GM12878 (cell line): ENCODE data around the gene THAP9. TPM values are rescaled to one million over a fixed set of nuclear protein-coding genes. Genes with fewer than 3 reads are reported as not detected.

Experiments
- ATAC-seq: fragments of 200-7000 bp; cut with Tn5 transposase; 3 replicates; pipeline ENCODE4 v1.9.1; 2020; ENCODE audit warnings: mild to moderate bottlenecking, moderate library complexity
- BruUV-seq: library from RNA; stranded (reverse); fragments of 400-500 nt; replicated peaks from 2 replicates; lab custom pipeline; 2021; lab: Mats Ljungman, UMichigan
- CTCF ChIA-PET: fragments of 300-600 bp; sonication (Branson Sonifier 250); formaldehyde crosslinking; extraction: SDS; loops from one replicate; lab custom pipeline; 2021; ENCODE audit warnings: inconsistent platforms; lab: Yijun Ruan, JAX
- POLR2A ChIA-PET: fragments of 350-600 bp; formaldehyde crosslinking; extraction: SDS; loops from one replicate; lab custom pipeline; 2021; ENCODE audit warnings: inconsistent platforms; lab: Charles Lee
- RAD21 ChIA-PET: fragments of 300-600 bp; sonication (Branson Sonifier 250); formaldehyde crosslinking; loops from one replicate; lab custom pipeline; 2023; ENCODE audit warnings: antibody characterized with exemption; ENCODE audit not compliant: unreplicated experiment; lab: Charles Lee
- SMC1A ChIA-PET: fragments of 300-600 bp; sonication (Branson Sonifier 250); formaldehyde crosslinking; loops from one replicate; lab custom pipeline; 2023; ENCODE audit not compliant: unreplicated experiment, uncharacterized antibody; lab: Charles Lee
- DNase-seq: peaks from one replicate; pipeline ENCODE4 v3.0.0-alpha.2; 2011; ENCODE audit warnings: low read depth, low spot score
- FAIRE-seq: peaks from 3 replicates; lab custom pipeline; 2011; peaks lifted over from hg19 to GRCh38; lab: Jason Lieb, UNC
- H2AFZ ChIP-seq: 2 replicates; pipeline ENCODE4 v1.6.0; 2011; ENCODE audit warnings: low read depth, low read length, control low read depth; ENCODE audit not compliant: control insufficient read depth
- H3K27ac ChIP-seq: 2 replicates; pipeline ENCODE4 v1.5.1; 2011; ENCODE audit warnings: control low read depth; ENCODE audit not compliant: control insufficient read depth, insufficient read depth
- H3K27me3 ChIP-seq, 2 experiments: replicated peaks in 1 of 2; 2 replicates each; pipeline versions ENCODE4 v1.6.0 to v1.6.1; 2011; ENCODE audit warnings: low read length in 1 of 2; ENCODE audit not compliant: control insufficient read depth in 2 of 2, insufficient read depth in 2 of 2
- H3K36me3 ChIP-seq, 2 experiments: 2 replicates each; pipeline ENCODE4 v1.5.1; 2011; ENCODE audit warnings: low read length in 1 of 2; ENCODE audit not compliant: control insufficient read depth in 2 of 2, insufficient read depth in 2 of 2
- H3K4me1 ChIP-seq: 2 replicates; pipeline ENCODE4 v1.6.1; 2011; ENCODE audit warnings: mild to moderate bottlenecking, low read length, moderate library complexity, mixed read lengths; ENCODE audit not compliant: control insufficient read depth, insufficient read depth
- H3K4me2 ChIP-seq: 2 replicates; pipeline ENCODE4 v1.6.0; 2011; ENCODE audit warnings: control low read depth; ENCODE audit not compliant: control insufficient read depth, insufficient read depth
- H3K4me3 ChIP-seq: fragments of 200-600 bp; sonication (generic); 2 replicates; pipeline ENCODE4 v1.5.1; 2016
- H3K79me2 ChIP-seq: 2 replicates; pipeline ENCODE4 v1.6.0; 2011; ENCODE audit warnings: low read length; ENCODE audit not compliant: control insufficient read depth, insufficient read depth
- H3K9ac ChIP-seq: 2 replicates; pipeline ENCODE4 v1.8.0; 2011; ENCODE audit warnings: low read length, control low read depth, mixed read lengths; ENCODE audit not compliant: control insufficient read depth, insufficient read depth
- H3K9me3 ChIP-seq: replicated peaks from 3 replicates; pipeline ENCODE4 v1.5.1; 2011; ENCODE audit warnings: mild to moderate bottlenecking, low read length; ENCODE audit not compliant: control insufficient read depth, insufficient read depth
- H4K20me1 ChIP-seq: 2 replicates; pipeline ENCODE4 v1.6.0; 2011; ENCODE audit not compliant: control insufficient read depth, insufficient read depth
- ASH2L ChIP-seq: fragments of 300-600, 200-600 bp; sonication (generic); IDR thresholded peaks from 2 replicates; pipeline ENCODE4 v1.6.1; 2017; ENCODE audit warnings: low read depth, mild to moderate bottlenecking, borderline replicate concordance
- ATF3 ChIP-seq: IDR thresholded peaks from 2 replicates; pipeline ENCODE4 v1.6.1; 2011; ENCODE audit warnings: low read depth, mild to moderate bottlenecking, low read length, moderate library complexity, borderline replicate concordance; ENCODE audit errors: extremely low read depth
- CREM ChIP-seq: IDR thresholded peaks from 2 replicates; pipeline ENCODE4 v1.6.1; 2014; ENCODE audit warnings: antibody characterized with exemption, low read depth
- FOXM1 ChIP-seq: IDR thresholded peaks from 2 replicates; pipeline ENCODE4 v1.6.1; 2012; ENCODE audit warnings: low read depth, mild to moderate bottlenecking, inconsistent platforms, low read length, moderate library complexity
- GABPA ChIP-seq: IDR thresholded peaks from 2 replicates; pipeline ENCODE4 v1.6.1; 2014; ENCODE audit warnings: antibody characterized with exemption, low read depth, mild to moderate bottlenecking, inconsistent platforms
- MYB ChIP-seq: fragments of 150-350 bp; IDR thresholded peaks from 2 replicates; pipeline ENCODE4 v1.6.1; 2014; ENCODE audit warnings: mild to moderate bottlenecking, low read depth, low read length, borderline replicate concordance
- NFIC ChIP-seq: IDR thresholded peaks from 2 replicates; pipeline ENCODE4 v1.6.1; 2012; ENCODE audit warnings: low read depth, mild to moderate bottlenecking, inconsistent platforms, low read length, moderate library complexity
- POLR2A ChIP-seq: IDR thresholded peaks from 2 replicates; pipeline ENCODE4 v1.6.1; 2011; ENCODE audit warnings: low read depth, mild to moderate bottlenecking, low read length
- RB1 ChIP-seq: fragments of 450-650 bp; formaldehyde crosslinking; IDR thresholded peaks from 2 replicates; pipeline ENCODE4 v1.6.1; 2017; ENCODE audit warnings: mild to moderate bottlenecking, borderline replicate concordance
- SIN3A ChIP-seq: IDR thresholded peaks from 2 replicates; pipeline ENCODE4 v1.6.1; 2012; ENCODE audit warnings: low read depth, low read length, improper control_type of control experiment
- SKIL ChIP-seq: fragments of 450-650 bp; IDR thresholded peaks from 2 replicates; pipeline ENCODE4 v1.6.1; 2017; ENCODE audit warnings: mild to moderate bottlenecking, low read depth, inconsistent platforms; ENCODE audit not compliant: poor library complexity, severe bottlenecking
- USF2 ChIP-seq: IDR thresholded peaks from 2 replicates; pipeline ENCODE4 v1.6.1; 2011; ENCODE audit warnings: low read depth, low read length, improper control_type of control experiment, borderline replicate concordance
- WRNIP1 ChIP-seq: IDR thresholded peaks from 2 replicates; pipeline ENCODE4 v1.6.1; 2011; ENCODE audit warnings: low read depth, low read length, improper control_type of control experiment, borderline replicate concordance
- YBX1 ChIP-seq: fragments of 450-650 bp; IDR thresholded peaks from 2 replicates; pipeline ENCODE4 v1.6.1; 2016; ENCODE audit warnings: antibody characterized with exemption
- in situ Hi-C: fragments of 300-500 bp; cut with MboI; formaldehyde crosslinking; loops from 9 replicates; pipeline ENCODE4 v1.14.3; 2018; ENCODE audit warnings: mixed read lengths
- intact Hi-C: fragments of 100-400 bp; cut with micrococcal nuclease; formaldehyde crosslinking; loops from one replicate; pipeline ENCODE4 v1.14.2; 2022; ENCODE audit not compliant: unreplicated experiment
- polyA plus RNA-seq, 11 experiments: library from polyadenylated mRNA; depleted of rRNA in 4 of 11; unstranded in 6 of 11; stranded (reverse) in 5 of 11; fragments of >200 nt; fragmentation: Nextera tagmentation in 4 of 11; fragmentation: Illumina TruSeq in 1 of 11; extraction: Ambion mirVana in 4 of 11; extraction: Trizol in 1 of 11; gene quantifications; 1 replicate in 1 of 11; 2 replicates in 10 of 11; pipeline versions ENCODE4 v1.2.1 to v1.2.3, GENCODE V29; 2011 to 2016; ENCODE audit warnings: inconsistent platforms in 2 of 11, missing spikeins in 2 of 11, low read depth in 1 of 11
- total RNA-seq, 4 experiments: library from RNA; depleted of rRNA in 3 of 4; stranded (reverse); fragments of >200 nt in 3 of 4; fragmentation: Illumina TruSeq in 1 of 4; extraction: Trizol in 1 of 4; gene quantifications; 2 replicates each; pipeline versions ENCODE4 v1.2.1 to v1.2.3, GENCODE V29; 2013 to 2021

THAP9 gene
- total and polyA plus RNA-seq, 10 of the 15 experiments (the other 5 are each of a cell fraction or from before 2014, with no cell fraction given): 2.1 to 4.9 (median 3.3) TPM

- FAIRE-seq (no peak), ATAC-seq (no peak), DNase-seq (no peak)
- in situ Hi-C loops: no loop called here
- no peaks in the 10 kb centered on the region for H3K27me3 ChIP-seq
- CTCF ChIA-PET: interaction anchor here (1.2 to 3.6 kb wide), 3 partner anchors 10 to 422 kb away, joined by 3 to 15 read pairs (median 5); no protein-coding TSS in a partner anchor
- H3K9me3 ChIP-seq: no peaks in the 10 kb centered on the region
- BruUV-seq: no TSS peak
- H3K9ac ChIP-seq: no peak overlapping the region
- H2AFZ ChIP-seq: no peak overlapping the region
- RAD21 ChIA-PET: no interaction called here
- no peaks in the 10 kb centered on the region for H4K20me1 ChIP-seq
- peaks cover 0 to 15% of the 10 kb centered on the region in 2 experiments for H3K36me3 ChIP-seq
- no peak overlapping the region for H3K4me2 ChIP-seq
- H3K4me1 ChIP-seq: peaks cover 8% of the 10 kb centered on the region
- POLR2A ChIA-PET: interaction anchor here (0.7 kb wide), 1 partner anchor 28 kb away, joined by 3 read pairs; no protein-coding TSS in a partner anchor
- TF ChIP-seq RB1 (no peak), SKIL (no peak), POLR2A (no peak), YBX1 (no peak), FOXM1 (no peak), GABPA (no peak), CREM (no peak), USF2 (no peak), SIN3A (no peak), MYB (no peak), ATF3 (no peak), NFIC (no peak), ASH2L (no peak), WRNIP1 (no peak)
- intact Hi-C loops: no loop called here
- no peaks in the 10 kb centered on the region for H3K79me2 ChIP-seq
- no peak overlapping the region for H3K27ac ChIP-seq
- SMC1A ChIA-PET: interaction anchor here (1.1 to 2.6 kb wide), 4 partner anchors 16 to 175 kb away, joined by 3 to 10 read pairs (median 4); no protein-coding TSS in a partner anchor
- no peak overlapping the region for H3K4me3 ChIP-seq
Measured at GRCh38 chr4:82861529-82861928, 39.0 kb upstream of the THAP9 start.
